Measurements from ENCODE around the gene C3orf85. TPM values are rescaled to one million over a fixed set of nuclear protein-coding genes. Genes with fewer than 3 reads are reported as not detected.
A peak's percentile ranks its signal among the peaks of the same experiment; 100 is the strongest.
"Not testable (repeated sequence)": the region's sequence is repeated elsewhere in the genome, so short reads cannot be mapped to it uniquely, and the experiment has no call there.

C3orf85 gene, protein sequence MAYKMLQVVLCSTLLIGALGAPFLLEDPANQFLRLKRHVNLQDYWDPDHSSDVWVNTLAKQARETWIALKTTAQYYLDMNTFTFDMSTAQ
- not detected in 2 replicates for polyA plus RNA-seq (2014; cell fraction: cytosol; rRNA removed)
- polyA plus RNA-seq (2014; cell fraction: nucleus; rRNA removed): not detected in 2 replicates

DNA sequence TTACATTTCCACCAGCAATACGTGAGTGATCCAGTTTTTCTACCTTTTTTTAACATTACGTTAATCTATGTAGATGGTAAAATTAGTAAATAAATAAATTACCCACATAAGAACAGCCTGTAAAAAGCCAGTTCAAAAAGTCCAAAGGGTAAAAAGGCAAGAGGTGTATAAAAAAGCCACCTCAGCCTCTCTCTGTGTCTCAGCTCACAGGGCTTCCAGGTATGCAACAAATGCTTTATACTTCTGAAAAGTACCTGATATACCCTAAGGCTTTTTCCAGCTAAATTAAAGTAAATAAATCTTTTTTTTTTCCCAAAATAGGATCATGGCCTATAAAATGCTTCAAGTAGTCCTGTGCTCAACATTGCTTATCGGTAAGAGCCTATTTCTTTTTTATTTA, at the start of gene C3orf85:
TSS of gene C3orf85 (plus strand) at position 197 of the 400 bp plus-strand sequence. CDS start at position 326, 129 bp downstream.
- no peak for DNase-seq (ENCODE audit: low spot score)

DNA sequence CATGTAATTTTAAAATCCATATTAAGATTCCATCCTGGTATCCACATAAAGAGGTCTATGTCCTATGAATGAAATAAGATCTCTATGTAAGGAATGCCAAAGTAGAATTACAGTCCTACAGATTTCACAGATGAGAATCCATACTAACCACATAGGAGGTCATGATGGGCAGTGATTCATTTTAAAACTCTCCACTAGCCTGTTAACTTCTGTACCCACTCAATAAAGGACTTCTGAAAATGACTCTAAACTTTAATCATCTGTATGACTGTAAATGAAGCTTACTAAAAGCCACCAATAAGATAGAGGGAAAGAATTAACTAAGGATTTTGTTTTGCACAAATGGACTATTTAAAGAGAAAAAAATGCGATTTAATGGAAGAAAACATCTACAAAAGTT, 47.3 kb upstream of the C3orf85 start:
- DNase-seq (ENCODE audit: low spot score): no peak

DNA sequence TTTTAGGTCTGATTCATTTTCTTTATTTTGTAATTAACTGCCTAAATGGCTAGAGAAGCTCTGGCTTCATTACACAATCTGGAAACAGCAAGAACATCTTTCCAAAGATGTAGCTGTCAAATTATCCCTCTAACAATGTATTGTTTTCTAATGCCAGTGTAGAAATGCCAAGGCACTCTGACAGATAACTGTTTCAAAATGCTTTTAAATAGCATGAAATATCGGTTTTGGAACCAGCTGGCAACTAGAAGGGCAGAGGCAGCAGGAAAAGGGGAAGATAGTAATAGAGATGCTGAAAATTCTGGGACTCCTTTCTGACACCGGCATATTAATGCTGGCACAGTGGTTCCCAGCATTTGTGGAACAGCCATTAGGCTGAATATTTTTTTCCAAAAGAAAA, 44.7 kb upstream of the C3orf85 start:
- DNase-seq (ENCODE audit: low spot score): no peak

DNA sequence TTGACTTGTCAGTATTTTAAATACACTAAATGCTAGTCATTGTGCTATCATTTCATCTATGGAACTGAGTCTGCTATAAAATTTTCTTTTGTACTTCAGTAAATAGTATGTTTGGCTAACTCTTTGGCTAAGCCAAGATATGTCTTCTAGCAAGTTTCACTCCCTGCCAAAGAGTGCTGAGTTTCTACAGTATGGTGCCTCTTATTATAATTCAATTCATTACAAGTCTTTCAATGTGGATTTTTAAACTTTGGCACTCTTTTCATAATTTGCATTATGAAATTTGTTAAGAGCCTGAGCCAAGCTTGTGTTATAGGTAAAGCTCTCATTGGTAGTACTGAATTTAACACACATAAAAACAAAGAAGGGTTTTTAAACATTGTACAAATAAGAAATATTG, 43.0 kb upstream of the C3orf85 start:
- DNase-seq (ENCODE audit: low spot score): no peak

- no peak for DNase-seq (ENCODE audit: low spot score)
These were observed 41.4 kb upstream of the C3orf85 start for GRCh38 chr3:109095166-109095565.

GRCh38 chr3:109098079-109098644, 38.4 kb upstream of the C3orf85 start:
- peak; percentile 37 for DNase-seq (ENCODE audit: low spot score)

- no peak for DNase-seq (ENCODE audit: low spot score)
These were observed 26.9 kb upstream of the C3orf85 start for GRCh38 chr3:109109574-109109973.

GRCh38 chr3:109112946-109113760, 23.4 kb upstream of the C3orf85 start:
- DNase-seq (ENCODE audit: low spot score): no peak

DNA sequence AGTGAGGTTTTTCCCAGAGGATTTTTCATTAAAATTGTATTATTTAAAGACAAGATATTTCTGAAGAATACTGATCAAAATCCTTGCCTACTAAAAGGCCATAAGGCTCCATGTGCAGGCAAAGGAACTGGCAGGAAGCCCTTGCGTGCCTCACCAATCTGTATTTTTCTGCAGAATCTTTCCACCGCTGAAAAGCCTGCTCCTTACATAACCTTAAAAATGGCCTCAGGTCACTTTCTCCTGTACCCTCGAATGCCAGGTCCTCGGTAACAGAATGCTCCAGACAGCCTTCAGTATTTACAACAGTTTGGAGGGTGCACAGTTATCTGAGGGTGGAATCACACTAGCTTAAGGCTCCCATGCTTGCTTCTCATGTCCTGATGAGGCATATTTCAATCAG, 21.8 kb upstream of the C3orf85 start:
- DNase-seq (ENCODE audit: low spot score): no peak

DNA sequence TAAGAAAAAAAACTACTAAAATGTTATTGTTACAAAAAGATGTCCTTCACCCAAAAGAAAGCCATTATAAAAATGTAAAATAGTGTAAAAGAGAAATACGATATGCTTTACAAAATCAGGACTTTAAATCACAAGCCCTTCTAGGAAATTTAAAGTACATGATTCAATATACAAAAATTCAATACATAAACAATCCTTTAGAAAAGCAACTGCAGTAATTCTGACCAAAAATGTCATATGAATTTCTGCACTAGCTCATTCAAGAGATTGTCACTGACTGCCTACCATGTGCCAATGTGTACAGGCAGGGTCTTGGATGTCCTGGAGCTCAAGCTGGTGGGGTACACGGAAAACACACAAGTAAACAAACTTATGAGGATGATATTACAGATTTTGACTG, 21.1 kb upstream of the C3orf85 start:
- DNase-seq (ENCODE audit: low spot score): no peak

DNA sequence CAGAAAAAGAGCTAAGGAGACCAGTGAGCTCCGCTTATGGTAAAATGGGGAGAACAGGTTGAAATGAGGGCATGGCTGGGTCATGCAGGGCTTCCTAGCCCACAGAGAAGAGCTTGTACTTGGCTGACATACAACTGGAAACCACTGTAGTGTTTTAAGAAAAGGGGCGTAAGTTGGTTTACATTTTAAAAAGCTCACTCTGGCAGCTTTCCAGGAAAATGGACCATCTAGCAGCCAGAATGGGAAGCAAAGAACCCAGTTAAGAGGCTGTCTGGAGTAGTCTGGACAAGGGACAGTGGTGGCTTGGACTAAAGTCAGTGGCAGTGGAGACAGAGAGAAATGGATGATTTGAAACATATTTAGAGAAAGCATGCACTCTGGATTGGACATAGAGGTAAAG, 20.5 kb upstream of the C3orf85 start:
- DNase-seq (ENCODE audit: low spot score): no peak

DNA sequence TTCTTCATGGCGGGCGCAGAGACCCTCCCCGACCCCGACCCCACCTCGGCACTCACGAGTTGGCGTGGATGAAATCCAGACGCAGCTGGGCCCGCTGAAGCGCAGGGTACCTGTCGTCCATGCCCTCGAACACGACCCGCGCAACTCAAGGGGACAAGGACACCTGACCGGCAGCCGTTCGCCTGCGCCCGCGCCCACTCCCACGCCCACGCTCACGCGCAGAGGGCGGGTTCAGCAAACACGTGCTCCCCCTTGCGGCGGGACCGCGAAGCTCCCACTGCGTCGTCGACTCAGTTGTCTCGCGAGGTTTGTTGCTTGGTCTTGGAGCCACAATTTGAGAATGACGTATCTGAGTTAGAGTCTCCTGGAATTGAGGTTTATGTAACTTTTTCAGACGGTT, 18.6 kb upstream of the C3orf85 start, which contains the start of gene MORC1:
TSS of gene MORC1 (minus strand) at position 196 of the 400 bp plus-strand sequence. CDS start at position 121, 75 bp downstream.
- no peak for DNase-seq (ENCODE audit: low spot score)

DNA sequence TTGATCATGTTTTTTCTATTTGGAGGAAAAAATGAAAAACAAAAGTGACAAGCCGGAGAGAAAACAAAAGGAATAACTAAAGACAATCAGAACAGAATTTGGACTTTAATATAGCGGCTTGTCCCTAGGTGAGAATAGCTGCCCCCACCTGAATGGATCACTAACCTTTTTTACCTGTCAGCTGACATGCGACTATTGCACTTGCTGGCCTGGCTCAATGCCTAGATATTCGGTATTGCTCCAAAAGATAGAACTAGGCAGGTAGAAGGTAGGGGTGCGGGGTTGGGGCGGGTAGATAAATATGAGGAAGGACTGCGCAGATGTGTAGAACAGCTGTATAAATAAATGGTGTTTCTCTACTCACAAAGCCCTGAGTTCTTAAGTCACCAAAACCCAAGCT, 17.9 kb upstream of the C3orf85 start:
- no peak for DNase-seq (ENCODE audit: low spot score)

GRCh38 chr3:109122690-109123089, 13.8 kb upstream of the C3orf85 start:
- no peak for DNase-seq (ENCODE audit: low spot score)

DNA sequence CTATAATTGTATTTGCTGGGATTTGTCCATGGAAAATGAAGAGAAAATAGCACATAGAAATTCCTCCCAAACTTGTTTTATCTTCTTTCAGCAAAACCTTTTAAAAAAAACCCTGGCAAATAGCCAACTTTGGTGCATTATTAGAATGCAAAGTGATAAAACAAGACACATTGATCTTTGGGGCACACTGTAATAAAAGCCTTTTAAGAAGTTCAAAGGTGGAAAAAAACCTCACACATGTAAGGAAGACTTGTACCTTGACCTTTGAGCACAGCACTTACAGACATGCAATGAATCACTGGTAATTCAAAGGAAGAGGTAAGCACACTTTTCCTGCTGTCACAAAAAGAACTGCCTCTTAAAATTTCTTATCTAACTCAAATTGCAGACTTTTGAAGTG, 10.6 kb upstream of the C3orf85 start:
- peak; percentile 15 for DNase-seq (ENCODE audit: low spot score)

DNA sequence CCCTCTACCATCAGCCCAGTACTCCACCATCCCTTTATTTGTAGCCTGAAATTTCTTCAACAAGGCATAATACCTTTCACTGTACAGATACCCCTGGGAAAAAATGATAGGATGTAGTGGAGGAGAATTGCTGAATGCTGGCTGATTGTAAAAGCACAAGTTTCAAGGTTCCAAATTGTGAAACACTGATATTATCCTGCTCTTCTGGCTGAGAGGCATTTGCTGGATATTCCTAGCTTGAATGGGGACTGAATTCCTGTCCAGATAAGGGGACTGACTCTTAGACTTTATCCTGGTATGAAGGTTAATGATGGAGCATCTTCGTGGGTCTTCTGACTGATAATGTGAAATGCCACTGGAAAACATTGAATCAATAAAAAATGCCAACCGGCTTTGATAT, 9.0 kb upstream of the C3orf85 start:
- DNase-seq (ENCODE audit: low spot score): no peak

DNA sequence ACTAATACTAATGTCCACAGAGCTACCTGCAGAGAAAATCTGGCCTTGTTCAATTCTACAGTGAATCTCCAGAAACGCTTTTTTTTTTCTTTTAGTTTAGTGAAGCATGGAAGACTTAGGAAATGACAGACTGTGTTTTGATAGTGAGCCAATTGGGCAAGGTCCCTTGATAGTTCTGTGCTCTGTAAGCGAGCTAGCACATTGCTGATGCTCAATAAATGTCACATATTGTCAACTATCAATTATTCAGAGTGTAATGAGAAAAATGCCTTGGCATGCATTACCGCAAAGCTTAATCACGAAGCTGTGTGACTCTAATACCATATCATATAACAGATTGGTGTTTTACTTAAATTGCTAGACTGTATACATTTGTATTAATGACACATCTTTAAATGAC, 5.2 kb upstream of the C3orf85 start:
- no peak for DNase-seq (ENCODE audit: low spot score)

- DNase-seq (ENCODE audit: low spot score): no peak
These were observed 3.6 kb upstream of the C3orf85 start for GRCh38 chr3:109132801-109133473.

- DNase-seq (ENCODE audit: low spot score): not testable (repeated sequence)
These were observed 3.1 kb upstream of the C3orf85 start for GRCh38 chr3:109133474-109133816.

DNA sequence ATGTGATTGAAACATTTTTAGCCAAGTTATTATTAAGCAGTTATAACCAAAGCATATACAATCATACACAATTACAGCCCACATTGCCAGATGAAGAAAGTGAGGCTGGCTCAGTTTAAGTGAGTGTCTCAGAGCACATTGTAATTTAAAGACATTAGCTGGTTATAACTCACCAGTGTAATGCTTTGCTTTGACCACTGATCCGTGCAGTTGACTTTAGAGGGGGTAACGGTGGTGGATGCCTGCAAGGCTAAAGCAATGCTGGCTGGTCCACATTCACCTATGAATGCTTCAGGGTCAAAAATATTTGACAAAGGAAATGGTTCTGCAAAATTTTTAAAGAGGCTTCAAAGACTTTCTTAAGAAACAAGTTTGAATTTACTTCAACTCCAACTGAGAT, 1.2 kb downstream of the C3orf85 start:
- DNase-seq (ENCODE audit: low spot score): no peak

DNA sequence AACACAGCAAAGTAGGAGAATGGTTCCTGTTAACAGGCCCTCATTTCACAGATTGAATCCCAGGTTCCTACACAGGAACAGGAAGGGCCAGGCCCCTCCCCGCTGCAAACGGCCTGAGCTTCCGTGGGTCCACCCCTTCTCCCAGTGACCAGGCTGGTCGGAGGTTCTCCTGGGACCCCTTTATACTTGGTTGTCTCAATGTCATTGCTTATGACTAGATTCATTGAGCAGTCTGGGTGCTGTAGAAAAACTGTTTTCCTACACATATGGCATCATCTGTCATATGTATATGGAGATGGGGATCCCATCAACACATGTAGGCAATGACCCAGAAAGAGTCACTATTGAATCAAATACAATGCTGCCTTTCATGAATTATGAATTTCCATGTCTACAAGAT, 3.8 kb downstream of the C3orf85 start:
- DNase-seq (ENCODE audit: low spot score): no peak

DNA sequence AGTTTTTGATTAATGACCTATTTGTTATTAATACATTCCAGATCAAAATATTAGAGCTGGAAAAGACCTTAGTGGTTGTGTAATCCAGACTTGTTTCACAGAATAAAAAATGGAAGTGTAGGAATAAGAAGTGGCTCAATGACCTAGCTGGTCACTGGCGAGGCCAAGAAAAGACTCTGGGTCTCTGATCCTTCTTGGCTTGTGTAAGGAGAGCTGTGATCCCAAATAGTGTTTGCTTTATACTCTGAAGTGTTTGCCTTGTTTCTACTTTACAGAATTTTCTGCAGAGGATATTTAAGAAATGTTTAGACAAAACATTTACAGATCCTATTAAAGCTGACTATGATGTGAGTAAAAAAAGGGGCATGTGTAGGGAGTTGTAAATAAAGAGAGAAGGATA, 7.1 kb downstream of the C3orf85 start:
- DNase-seq (ENCODE audit: low spot score): no peak

Data from SK-N-DZ (cell line).